ENCODE data around the gene EIF4EBP3. TPM values are rescaled to one million over a fixed set of nuclear protein-coding genes. Genes with fewer than 3 reads are reported as not detected.
"Not testable (repeated sequence)": the region's sequence is repeated elsewhere in the genome, so short reads cannot be mapped to it uniquely, and the experiment has no call there.

Gene EIF4EBP3
- total and polyA plus RNA-seq, 2 donors (not counting 1 experiment from before 2014, with no cell fraction given) = 1.8 to 3.0 TPM

- Histone ChIP-seq H3K79me2 (ENCODE audit: control insufficient read depth, insufficient read depth, low read length) (no peaks in the 10 kb centered on the region), H4K20me1 (ENCODE audit: control insufficient read depth, extremely low read depth, insufficient read depth, low read length) (no peaks in the 10 kb centered on the region), H3K36me3 (ENCODE audit: control insufficient read depth, insufficient read depth, low read length) (no peaks in the 10 kb centered on the region), H3K4me3 (replicated peaks in 1 of 4; ENCODE audit: control extremely low read depth in 1 of 4, insufficient read depth in 1 of 4, low read depth in 3 of 4, low read length in 4 of 4) (no peak overlapping the region), H2AFZ (ENCODE audit: low read length) (no peak overlapping the region), H3K27me3 (ENCODE audit: control insufficient read depth, insufficient read depth, low read length) (peaks cover 2% of the 10 kb centered on the region), H3K27ac (ENCODE audit: insufficient read depth, low read length) (no peak overlapping the region), H3K9ac (ENCODE audit: insufficient read depth, low read length) (no peak overlapping the region), H3K9me3 (ENCODE audit: control insufficient read depth, insufficient read depth, low read depth, low read length) (no peaks in the 10 kb centered on the region), H3K4me1 (ENCODE audit: control insufficient read depth, extremely low read depth, insufficient read depth, low read length) (peaks cover 4% of the 10 kb centered on the region), H3K4me2 (ENCODE audit: extremely low read depth, insufficient read depth, low read length) (no peak overlapping the region)
- TF ChIP-seq CTCF (conservative IDR thresholded peaks at IDR 0.05 in 1 of 2, IDR thresholded peaks at IDR 0.05 in 1 of 2; ENCODE audit: low read depth in 1 of 2, low read length in 2 of 2) (no peak), EZH2 (IDR thresholded peaks at IDR 0.05; ENCODE audit: low read length, missing control alignments) (no peak)
- DNase-seq (ENCODE audit: low read depth in 2 of 2) = peak in 1 of 2 donors; percentile 37
These were observed 44.4 kb downstream of the EIF4EBP3 start for GRCh38 chr5:140591747-140592372.

- not testable (repeated sequence) for H3K27ac ChIP-seq (ENCODE audit: insufficient read depth, low read length); H3K79me2 ChIP-seq (ENCODE audit: control insufficient read depth, insufficient read depth, low read length); H2AFZ ChIP-seq (ENCODE audit: low read length); DNase-seq (ENCODE audit: low read depth in 2 of 2); H4K20me1 ChIP-seq (ENCODE audit: control insufficient read depth, extremely low read depth, insufficient read depth, low read length); H3K4me2 ChIP-seq (ENCODE audit: extremely low read depth, insufficient read depth, low read length); H3K27me3 ChIP-seq (ENCODE audit: control insufficient read depth, insufficient read depth, low read length); H3K4me3 ChIP-seq (replicated peaks in 1 of 4; ENCODE audit: control extremely low read depth in 1 of 4, insufficient read depth in 1 of 4, low read depth in 3 of 4, low read length in 4 of 4); H3K9me3 ChIP-seq (ENCODE audit: control insufficient read depth, insufficient read depth, low read depth, low read length); H3K4me1 ChIP-seq (ENCODE audit: control insufficient read depth, extremely low read depth, insufficient read depth, low read length); H3K36me3 ChIP-seq (ENCODE audit: control insufficient read depth, insufficient read depth, low read length); H3K9ac ChIP-seq (ENCODE audit: insufficient read depth, low read length)
These were observed 45.6 kb downstream of the EIF4EBP3 start for GRCh38 chr5:140593070-140593469.

- no peak overlapping the region for H3K4me3 ChIP-seq (replicated peaks in 1 of 4; ENCODE audit: control extremely low read depth in 1 of 4, insufficient read depth in 1 of 4, low read depth in 3 of 4, low read length in 4 of 4)
- no peak overlapping the region for H3K27ac ChIP-seq (ENCODE audit: insufficient read depth, low read length)
- peaks cover 2% of the 10 kb centered on the region for H3K27me3 ChIP-seq (ENCODE audit: control insufficient read depth, insufficient read depth, low read length)
- no peak for TF ChIP-seq EZH2 (IDR thresholded peaks at IDR 0.05; ENCODE audit: low read length, missing control alignments)
- no peak for TF ChIP-seq CTCF (conservative IDR thresholded peaks at IDR 0.05 in 1 of 2, IDR thresholded peaks at IDR 0.05 in 1 of 2; ENCODE audit: low read depth in 1 of 2, low read length in 2 of 2)
- H4K20me1 ChIP-seq (ENCODE audit: control insufficient read depth, extremely low read depth, insufficient read depth, low read length) = no peaks in the 10 kb centered on the region
- H2AFZ ChIP-seq (ENCODE audit: low read length) = no peak overlapping the region
- H3K4me1 ChIP-seq (ENCODE audit: control insufficient read depth, extremely low read depth, insufficient read depth, low read length) = peaks cover 4% of the 10 kb centered on the region
- H3K9ac ChIP-seq (ENCODE audit: insufficient read depth, low read length) = no peak overlapping the region
- no peaks in the 10 kb centered on the region for H3K36me3 ChIP-seq (ENCODE audit: control insufficient read depth, insufficient read depth, low read length)
- no peaks in the 10 kb centered on the region for H3K79me2 ChIP-seq (ENCODE audit: control insufficient read depth, insufficient read depth, low read length)
- DNase-seq (ENCODE audit: low read depth in 2 of 2) = no peak
- H3K9me3 ChIP-seq (ENCODE audit: control insufficient read depth, insufficient read depth, low read depth, low read length) = no peaks in the 10 kb centered on the region
- no peak overlapping the region for H3K4me2 ChIP-seq (ENCODE audit: extremely low read depth, insufficient read depth, low read length)
These were observed 46.7 kb downstream of the EIF4EBP3 start for GRCh38 chr5:140594169-140594568.

Data from fibroblast of lung (primary cell).